Fibroblast of pulmonary artery (primary cell): ENCODE measurements around the gene TLE2.

Experiments used
- DNase-seq: peaks from one replicate; pipeline ENCODE4 v3.0.0-alpha.2; 2010; ENCODE audit warnings: low read depth
- H3K4me3 ChIP-seq: replicated peaks from 2 replicates; pipeline ENCODE4 v1.5.1; 2011; ENCODE audit warnings: low read depth, mild to moderate bottlenecking, control low read depth, low read length, moderate library complexity
- TF ChIP-seq, protein P1 (sequence below): IDR thresholded peaks from 2 replicates; pipeline ENCODE4 v1.5.1; 2011; ENCODE audit warnings: mild to moderate bottlenecking, control low read depth, low read length, inconsistent platforms; ENCODE audit errors: missing control alignments

The TLE2 gene

DNA sequence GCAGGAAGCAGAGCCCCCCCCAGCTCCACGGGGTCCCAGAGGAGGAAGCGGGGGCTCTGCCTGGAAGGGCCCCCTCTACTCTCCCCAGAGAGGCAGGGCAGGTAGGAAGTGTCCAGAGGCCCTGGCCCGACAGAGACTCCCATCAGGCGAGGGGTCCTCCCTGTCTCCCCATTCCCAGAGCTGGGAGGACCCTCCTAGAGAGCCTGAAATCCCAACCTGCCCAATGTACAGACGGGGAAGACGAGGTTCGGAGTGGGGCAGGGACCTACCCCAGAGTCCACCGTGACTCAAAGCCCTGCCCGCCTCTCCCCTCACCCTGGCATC lies 1.1 kb downstream of the TLE2 start:
- TF ChIP-seq, protein P1, sequence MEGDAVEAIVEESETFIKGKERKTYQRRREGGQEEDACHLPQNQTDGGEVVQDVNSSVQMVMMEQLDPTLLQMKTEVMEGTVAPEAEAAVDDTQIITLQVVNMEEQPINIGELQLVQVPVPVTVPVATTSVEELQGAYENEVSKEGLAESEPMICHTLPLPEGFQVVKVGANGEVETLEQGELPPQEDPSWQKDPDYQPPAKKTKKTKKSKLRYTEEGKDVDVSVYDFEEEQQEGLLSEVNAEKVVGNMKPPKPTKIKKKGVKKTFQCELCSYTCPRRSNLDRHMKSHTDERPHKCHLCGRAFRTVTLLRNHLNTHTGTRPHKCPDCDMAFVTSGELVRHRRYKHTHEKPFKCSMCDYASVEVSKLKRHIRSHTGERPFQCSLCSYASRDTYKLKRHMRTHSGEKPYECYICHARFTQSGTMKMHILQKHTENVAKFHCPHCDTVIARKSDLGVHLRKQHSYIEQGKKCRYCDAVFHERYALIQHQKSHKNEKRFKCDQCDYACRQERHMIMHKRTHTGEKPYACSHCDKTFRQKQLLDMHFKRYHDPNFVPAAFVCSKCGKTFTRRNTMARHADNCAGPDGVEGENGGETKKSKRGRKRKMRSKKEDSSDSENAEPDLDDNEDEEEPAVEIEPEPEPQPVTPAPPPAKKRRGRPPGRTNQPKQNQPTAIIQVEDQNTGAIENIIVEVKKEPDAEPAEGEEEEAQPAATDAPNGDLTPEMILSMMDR, result no peak
- no peak for DNase-seq
- H3K4me3 ChIP-seq, result no peak overlapping the region

DNA sequence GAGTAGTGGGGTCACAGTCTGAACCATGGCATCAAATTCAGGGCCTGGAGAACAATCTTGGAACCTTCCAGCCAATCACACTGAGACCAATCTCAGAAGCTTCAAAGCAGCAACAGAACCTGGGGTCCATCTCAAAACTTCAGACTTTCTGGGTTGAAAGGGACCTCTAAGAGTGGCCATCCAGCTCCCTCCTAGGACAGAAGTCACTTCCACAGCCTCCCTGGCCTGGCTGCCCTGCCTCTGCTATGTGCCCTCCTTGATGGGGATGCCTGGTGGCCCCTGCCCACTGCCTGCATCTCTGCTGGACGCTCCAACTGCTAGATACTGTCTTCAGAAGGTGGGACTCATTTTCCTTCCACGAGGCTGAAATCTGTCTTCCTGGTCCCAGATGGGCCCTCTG lies 1.8 kb downstream of the TLE2 start:
- TF ChIP-seq, protein P1, result no peak
- H3K4me3 ChIP-seq, result no peak overlapping the region
- DNase-seq, result no peak

DNA sequence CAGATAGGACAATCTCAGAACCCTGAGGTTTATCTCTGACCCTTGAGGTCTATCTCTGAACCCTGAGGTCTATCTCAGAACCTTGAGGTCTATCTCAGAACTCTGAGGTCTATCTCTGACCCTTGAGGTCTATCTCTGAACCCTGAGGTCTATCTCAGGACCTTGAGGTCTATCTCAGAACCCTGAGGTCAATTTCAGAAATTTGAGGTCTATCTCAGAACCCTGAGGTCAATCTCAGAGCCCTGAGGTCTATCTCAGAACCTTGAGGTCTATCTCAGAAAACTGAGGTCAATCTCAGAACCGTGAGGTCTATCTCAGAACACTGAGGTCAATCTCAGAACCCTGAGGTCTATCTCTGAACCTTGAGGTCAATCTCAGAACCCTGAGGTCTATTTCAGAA lies 2.3 kb downstream of the TLE2 start:
- no peak for DNase-seq
- no peak overlapping the region for H3K4me3 ChIP-seq
- TF ChIP-seq, protein P1, result no peak

- DNase-seq, result no peak
- TF ChIP-seq, protein P1, result no peak
- no peak overlapping the region for H3K4me3 ChIP-seq
Measured at GRCh38 chr19:3025549-3025886, 3.6 kb downstream of the TLE2 start.

- TF ChIP-seq, protein P1, result no peak
- H3K4me3 ChIP-seq, result no peak overlapping the region
- no peak for DNase-seq
Measured at GRCh38 chr19:3024870-3025548, 4.1 kb downstream of the TLE2 start.

GRCh38 chr19:3024509-3024869 lies 4.6 kb downstream of the TLE2 start:
- H3K4me3 ChIP-seq, result no peak overlapping the region
- DNase-seq, result no peak
- TF ChIP-seq, protein P1, result no peak

GRCh38 chr19:3020321-3020960 lies 8.6 kb downstream of the TLE2 start:
- H3K4me3 ChIP-seq, result no peak overlapping the region

More at GRCh38 chr19:3020321-3020960, 8.6 kb downstream of the TLE2 start:
- DNase-seq, result no peak
- TF ChIP-seq, protein P1, result no peak
